Activated CD8-positive, alpha-beta memory T cell treated with anti-CD3 and anti-CD28 coated beads for 1 hour (primary cell): ENCODE data around the gene LIFR.

Experiments
- DNase-seq, 2 donors: peaks; one replicate each; pipeline ENCODE4 v3.0.0-alpha.2; 2020; ENCODE audit warnings: low read depth in 1 of 2; ENCODE audit errors: extremely low read depth in 1 of 2

The LIFR gene

DNA sequence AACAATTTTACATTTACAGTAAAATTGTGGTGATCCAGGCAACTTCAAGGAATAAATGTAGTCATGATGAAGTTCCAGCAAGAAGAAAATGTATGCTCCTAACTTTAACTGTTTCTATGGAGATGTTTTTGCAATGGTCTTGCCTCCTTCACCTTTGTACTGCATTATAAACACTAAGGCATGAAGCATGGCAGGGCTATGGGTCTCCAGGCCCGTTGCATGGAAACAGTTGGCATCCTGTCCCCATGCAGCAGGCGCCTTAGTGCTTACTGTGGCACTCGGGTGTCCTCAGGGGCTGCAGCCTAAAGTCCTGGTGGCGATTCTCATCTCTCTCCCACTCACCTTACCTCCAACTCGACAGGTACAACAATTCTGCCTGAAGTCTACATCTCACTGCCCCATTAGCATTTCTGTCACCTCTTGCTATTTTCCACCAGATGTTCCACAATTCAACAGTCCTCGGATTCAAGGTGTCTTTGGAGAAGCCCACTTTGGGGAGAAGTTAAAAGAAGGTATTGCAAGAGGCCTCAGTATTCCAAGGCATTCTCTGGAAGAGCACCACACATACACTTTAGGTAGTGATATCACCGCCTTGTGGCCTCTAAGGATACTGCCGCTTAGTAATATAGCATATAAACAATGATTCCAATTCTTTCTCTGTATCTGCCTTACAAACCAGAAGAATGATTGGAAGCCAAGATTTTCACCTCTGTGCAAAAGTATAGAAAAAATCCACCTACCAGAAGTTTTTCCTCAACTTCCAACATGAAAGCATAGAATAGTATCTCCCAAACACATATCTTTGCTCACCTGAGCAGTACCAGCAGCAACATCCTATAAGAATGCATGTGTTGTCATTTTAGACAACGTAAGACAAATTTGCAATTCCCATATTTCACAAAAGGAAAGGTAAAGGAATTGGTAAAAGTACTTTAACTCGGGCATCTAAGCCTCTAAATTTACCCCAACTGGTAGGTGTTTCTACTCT, 5.1 kb downstream of the LIFR start:
- no peak for DNase-seq

DNA sequence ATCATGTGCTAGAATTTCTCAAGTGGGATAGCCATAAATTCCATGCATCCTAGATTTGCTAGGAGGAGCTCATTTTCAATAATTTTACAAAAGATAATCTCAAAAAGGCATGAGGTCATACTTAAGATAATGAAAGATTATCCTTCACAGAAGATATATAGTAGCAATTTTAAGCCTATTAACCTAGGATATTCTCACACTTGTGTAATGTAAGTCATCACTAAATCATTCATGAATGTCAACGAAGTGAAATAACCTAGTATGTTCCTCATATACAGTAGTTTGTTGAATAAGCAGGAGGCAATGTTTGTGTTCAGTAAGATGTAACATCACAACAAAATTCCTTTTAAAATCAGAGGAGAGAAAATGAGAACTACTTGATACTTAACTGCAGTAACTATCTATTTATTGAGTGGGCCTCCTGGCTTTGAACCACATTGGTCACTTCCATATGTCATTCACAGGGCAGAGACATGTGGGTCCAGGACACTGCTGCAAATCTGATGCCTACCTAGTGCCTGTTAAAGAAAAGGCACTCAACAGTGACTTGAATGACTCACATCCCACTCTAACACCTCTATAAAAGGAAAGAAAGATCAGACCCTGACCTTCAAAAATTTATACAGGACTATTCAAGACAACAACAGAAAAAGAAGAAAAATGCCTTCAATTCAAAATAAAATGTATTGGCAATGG, 8.2 kb downstream of the LIFR start:
- DNase-seq: no peak

DNA sequence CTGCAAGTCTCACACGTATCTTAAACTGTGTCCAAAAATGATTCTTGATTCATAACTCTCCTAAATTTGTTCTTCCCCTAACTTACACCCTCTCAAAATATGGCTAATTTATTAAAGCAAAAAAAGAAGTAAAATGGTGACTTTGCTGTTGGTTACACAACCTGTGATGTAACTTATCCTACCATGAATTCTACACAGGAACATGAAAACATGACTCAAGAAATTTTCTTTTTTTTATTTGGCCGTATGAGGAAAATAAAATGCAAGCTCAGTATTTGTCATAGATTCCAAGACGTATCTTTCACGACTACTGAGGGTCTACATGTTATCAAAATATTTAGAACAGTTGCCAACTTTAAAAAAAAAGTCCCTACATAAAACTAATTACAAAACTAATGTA, 9.2 kb downstream of the LIFR start:
- no peak for DNase-seq

DNA sequence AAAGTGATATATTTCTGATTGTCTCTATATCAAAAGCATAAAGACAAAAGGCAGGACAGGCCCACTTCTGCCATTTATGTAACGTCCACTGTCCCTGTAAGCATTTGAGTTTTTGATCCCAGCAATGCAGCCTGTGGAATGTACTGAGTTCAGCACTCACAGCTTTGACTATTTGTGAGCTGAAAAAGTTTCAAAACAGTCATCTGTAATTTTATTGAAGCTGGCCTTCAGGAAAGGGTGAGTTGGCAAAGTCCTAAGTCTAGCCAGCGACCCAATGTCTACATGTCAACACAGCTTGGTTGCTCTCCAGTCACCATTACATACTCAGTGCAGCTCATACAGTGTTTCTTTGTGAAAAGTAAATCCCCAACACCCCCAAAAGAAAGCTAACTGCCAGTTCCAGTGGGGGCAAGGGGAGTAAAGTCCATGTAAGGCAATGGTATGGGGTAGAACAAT, 9.7 kb downstream of the LIFR start:
- no peak for DNase-seq

DNA sequence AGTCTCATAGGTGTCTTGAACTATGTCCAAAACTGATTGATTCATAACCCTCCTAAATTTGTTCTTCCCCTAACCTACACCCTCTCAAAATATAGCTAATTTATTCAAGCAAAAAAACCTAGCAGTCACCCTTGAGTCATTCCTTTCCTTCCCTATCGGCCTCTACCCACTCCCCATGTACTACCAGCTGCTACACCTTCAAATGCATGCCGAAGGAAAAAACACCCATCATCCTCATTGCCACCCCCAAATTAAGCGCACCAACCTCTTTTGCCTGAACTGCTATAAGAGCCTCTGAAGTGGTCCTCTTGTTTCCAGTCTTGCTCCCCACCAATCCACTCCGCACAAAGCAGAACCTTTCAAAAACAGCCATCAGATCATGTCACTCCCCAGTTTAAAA, 12.6 kb downstream of the LIFR start:
- DNase-seq: no peak

DNA sequence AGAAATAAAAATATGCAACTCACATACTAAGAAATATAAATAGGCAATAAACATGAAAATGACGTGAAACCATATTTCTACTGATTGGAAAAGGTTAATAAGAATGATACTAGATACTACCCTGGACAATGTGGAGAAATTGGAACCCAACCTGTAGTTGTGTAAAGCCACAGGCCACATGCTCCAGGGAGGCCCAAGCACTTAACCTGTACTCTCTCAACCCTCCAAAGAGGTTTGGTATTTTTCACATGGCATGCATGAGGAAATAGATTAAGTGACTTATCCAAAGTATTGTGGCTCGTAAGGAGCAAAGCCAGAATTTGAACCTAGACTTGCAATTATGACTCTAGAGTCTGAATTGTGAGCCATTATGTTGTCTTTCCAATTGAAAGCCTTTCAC, 13.4 kb downstream of the LIFR start:
- no peak for DNase-seq

DNA sequence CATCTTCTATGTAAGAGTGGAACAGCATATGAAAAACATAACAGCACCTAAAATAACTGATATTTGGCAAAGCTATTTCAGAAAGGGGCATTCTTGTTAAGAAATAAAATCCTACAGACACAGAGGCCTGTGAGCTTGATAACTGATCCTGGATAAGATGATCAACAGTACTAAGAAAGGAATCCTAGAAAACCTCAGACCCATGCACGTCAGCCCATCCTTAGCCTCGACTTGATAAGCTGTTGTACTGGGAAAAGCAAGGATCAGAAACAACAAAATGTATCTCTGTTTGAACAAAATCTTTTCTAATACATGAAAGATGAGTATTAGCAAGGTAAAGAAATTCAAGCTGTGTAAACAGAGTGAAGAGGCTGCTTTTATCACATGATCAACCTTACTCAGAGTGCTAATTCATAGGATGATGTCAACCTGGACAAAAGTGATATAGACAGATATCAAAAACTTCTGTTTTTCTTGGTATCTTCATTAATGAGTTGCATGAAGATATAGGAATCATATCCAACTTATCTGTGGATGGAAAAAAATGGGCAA, 15.2 kb downstream of the LIFR start:
- no peak for DNase-seq

DNA sequence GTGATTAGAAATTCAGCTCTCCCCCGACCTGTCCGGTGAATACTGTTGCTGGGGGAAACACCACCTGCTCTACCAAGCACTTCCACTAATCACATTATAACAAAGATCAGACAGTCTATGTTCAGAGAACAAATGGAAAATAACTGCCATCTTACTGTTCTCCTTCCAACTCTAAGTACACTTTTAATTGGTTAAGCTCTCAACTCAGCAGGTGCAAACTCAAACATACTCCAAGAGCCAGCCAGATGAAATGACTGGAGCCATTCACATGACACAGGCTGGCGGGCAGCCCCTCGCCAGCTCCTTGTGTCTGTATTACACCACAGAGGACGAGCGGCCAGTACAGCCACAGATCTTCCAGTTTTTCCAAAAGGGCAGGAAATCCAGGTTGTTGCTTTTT, 16.1 kb downstream of the LIFR start:
- no peak for DNase-seq

DNA sequence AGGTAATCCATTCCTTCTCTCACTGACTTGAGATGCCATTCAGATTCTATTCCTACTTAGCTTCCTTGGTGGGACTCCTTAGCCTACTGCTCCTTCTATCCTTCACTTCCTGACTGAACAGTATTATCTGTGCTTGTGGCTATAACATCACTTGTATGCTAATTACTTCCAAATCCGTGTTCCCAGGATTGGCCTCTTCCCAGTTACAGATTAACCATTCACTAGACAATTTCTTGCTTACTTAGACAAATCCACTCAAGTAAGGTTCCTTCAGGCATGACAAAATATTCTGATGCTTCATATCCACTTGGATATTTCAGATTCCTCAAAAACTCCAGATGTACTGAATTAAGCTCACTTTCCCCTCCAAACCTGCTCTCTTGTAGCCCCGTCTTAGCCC, 18.3 kb downstream of the LIFR start:
- no peak for DNase-seq

DNA sequence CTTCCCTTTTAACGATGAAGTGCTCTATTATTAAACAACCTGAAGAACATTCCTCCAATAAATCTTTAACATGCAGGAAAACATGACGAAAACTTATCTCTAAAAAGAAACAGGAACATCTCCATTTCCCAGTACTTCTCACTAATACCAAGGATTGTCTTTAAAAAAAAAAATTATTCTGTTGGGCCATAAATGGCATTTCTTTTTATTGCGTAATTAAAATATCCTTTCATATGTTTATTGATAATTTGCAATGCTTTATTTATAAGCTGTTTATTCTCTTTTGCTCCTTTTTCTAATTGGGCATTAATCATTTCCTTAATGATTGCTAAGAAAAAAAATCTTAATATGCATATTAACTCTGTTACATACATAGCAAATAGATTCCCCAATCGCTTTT, 18.9 kb downstream of the LIFR start:
- DNase-seq: no peak

DNA sequence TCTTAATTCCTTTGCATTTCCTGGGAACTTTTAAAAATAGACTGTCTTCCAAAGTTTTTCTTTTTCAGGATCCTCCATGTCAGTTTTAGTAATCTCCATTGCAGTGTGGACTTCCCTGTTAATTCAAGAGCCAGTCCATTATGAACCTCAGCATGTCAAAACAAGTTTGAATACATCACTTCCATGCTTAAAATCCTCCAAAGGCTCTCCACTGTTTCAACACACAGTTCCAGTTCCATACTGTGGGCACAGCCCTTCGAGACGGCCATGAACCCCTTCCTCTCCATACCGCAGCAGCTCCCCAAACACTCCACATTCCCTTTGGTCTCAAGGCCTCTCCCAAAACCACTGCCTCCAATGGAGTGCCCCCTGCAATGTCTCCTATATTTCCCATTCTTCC, 19.5 kb downstream of the LIFR start:
- no peak for DNase-seq

DNA sequence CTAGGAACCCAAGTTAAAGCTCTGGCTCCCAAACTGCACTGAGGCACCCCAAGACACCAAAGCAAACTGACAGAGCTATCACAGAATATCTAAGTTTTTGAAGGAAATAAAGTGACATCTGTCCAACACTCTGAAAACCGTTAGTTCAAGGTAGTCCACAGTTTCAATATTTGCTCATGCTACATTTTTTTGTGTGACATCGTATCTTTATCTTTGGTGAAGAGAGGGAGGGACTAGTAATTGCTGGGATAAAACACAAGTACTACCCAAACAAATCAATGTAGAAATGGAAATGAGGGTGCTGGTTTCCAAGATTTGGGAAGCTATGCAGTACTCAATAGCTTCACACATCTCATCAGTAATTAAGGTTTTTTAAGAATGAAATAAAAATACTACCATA, 20.6 kb downstream of the LIFR start:
- no peak for DNase-seq

DNA sequence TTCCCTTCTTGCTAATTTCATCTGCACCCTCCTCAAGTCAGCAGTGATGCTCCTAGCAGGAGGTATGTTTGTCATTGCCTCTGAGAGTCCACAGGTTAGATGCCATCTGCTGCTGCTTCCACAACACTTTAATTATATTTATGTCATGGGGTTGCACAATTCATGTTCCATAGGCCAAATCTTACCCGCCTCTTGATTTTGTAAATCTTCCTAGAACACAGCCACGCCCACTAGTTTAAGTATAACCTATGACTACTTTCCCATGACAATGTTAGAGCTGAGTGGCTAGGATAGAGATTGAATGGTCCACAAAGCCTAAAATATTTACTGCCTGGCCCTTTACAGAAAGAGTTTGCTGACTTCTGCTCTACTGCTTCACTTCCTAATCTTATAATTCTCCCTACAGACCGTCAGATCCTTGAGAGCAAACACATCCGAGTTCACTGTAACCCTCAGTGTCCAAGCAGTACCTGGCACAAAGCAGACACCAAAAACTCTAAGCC, 21.1 kb downstream of the LIFR start:
- DNase-seq: no peak

DNA sequence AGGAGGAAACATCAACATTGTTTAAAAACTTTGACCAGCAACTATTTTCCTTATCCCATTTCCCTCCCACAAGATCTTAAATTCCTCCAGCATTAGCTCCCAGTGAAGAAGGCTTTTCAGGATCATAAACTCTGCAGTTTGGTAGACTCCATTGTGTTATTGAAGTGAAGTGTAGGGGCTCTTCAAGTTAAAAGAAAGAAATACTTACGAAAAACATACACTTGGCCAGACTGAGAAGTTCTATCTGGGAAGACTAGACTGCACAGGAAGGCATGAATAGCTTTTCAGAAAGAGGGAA, 22.3 kb downstream of the LIFR start:
- no peak for DNase-seq

DNA sequence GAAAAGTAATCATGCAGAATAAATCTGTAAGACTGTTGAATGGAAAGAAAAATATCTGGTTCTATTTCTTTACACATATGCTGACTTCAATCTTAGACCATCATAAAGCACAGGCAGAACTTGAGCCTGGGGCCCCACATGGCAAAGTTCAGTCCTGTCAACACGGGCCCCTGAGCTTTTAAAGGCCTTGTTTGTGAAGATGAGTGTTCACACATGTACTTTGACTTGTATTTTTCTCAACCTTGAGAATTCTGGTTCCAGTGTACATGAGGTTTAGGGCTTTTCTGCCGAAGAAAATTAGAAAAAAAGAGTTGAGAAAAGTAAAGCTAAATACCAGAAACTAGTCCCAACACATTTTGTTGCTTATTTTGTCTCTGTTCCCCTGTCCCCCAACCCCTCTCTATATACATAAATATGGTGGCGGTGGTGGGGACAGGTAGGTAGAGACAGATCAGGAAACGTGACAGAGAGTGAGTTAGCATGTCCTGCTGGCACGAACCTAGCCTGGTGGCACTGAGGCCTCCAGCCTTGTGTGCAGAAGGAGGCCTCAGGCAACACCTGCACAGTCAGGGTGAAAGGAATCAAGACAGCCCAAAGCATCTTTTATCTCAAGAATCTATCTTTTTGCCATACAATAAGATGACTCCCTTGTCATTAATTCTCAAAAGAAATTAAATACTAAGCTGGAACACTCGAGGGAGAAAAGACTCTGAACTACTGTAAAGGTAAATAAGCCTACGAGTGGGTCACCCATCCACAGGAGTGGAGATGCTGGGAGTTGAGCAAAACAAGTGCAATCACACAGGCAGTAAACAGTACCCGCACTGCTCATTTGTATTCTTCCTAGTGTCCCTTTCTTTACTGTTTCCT, 22.9 kb downstream of the LIFR start:
- DNase-seq: no peak

DNA sequence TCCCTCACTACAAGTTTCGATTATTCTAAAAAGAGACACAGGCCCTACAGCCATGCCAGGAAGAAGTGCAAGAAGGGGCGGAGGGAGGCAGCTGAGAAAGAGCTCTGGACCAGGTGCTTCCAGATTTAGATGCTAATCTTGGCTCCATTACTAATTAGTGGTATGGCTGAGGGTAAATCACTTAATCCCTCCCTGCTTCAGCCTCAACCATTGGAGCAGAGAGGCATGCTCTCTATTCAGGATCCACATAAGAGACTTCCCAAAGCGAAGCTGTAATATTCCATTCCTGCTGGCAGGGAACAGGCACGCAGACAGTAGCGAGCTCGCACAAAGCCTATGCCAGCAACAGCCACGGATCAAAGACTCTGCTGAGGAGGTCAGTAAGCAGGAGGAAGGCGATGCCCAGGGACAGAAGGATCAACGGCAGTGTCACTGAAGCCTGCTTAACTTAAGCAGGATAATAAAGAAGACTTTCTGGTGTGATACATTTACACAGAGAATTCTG, 24.2 kb downstream of the LIFR start:
- DNase-seq: no peak

DNA sequence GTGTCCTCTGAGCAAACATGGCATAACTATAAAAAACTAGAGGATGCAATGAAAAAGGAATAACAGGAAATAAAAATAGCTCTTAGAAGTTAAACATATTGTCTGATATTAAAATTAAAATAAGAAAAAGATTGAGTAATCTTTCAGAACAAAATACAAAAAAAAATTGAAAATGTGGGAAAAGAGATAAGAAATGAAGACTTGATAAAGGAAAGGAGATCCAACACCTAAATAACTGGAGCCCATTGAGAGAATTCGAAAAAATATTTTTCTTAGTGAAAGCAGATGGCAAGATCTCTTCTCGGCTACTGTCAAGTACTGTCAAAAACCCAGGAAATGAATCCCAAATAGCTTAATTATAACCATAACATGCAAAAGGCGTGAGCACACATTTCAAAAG, 24.9 kb downstream of the LIFR start:
- no peak for DNase-seq

DNA sequence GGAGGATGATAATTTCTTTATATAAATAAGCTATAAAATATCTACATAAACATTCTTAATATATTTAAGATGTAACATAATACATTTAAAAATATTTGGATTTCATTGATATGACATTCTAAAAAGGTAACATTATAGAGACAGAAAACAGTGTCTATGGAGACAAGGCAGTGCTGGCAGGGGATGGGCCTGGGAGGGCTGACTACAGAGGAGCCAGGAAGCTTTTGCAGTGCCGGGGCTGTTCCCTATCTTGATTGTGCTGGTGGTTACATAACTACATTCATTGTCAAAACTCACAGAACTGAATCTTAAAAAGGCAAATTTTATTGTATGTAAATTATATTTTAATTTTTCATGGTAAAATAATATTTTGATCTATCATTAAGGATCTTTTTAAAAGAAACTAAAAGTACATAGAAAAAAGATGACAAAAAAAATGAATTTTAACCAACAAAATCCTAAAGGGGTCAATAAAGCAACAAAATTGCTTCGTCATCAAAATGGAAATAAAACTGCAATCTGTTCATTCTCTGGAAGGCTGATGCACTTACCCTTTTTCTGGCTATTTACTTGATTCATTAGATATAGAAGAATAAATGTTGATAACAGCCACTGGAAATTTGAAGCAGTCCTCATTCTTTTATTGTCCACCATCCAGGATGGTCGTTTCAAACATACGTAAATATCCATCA, 26.3 kb downstream of the LIFR start:
- DNase-seq: no peak

DNA sequence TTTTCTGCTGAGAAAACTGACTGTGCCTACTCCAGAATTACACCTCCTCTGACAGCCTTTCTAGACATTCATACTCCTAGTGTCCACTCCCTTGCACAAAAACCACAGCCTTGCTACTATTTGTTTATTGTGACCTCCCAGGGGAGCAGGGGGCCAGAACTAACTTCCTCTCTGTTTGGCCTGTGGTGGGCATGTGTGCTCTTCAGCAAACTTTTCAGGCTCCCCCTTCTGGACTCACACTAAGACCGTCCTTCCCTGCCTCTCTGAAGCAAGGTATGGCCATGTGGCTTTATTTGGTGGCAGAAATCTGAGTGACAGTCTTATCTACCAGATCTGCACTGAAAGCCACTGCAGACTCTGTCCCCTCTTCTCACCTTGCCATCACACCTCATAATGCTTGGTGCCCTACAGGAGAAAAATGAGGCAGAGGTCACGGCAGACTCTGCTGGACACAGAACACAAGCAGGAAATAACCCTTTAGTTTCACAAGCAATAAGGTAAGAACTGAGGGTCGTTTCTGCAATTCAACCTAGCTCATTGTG, 28.2 kb downstream of the LIFR start:
- DNase-seq: no peak

DNA sequence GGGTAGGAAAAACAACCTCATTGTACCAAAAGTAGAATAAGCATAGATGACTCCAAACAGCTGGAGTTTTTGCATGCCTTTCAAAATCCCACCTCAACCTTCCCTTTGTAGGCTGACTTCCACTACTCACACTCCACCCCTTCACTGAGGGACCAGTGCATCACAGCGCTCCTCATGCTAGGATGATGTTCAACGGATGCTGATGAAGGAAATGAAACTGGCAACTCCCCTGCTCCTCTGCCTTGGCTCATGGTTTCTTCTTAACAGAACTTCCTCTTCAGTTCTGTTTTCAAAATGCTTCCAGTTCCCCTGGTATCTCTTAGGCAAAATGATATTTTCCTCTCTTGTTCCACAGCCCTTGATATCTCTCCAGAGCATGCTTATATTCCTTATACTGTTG, 29.0 kb downstream of the LIFR start:
- DNase-seq: no peak
